HCT116 (cell line): ENCODE results near the gene NACC1.

Experiments used
- CEBPB ChIP-seq: IDR thresholded peaks from 2 replicates; pipeline ENCODE4 v1.6.1; 2012; ENCODE audit warnings: low read depth
- SP1 ChIP-seq: IDR thresholded peaks from 2 replicates; pipeline ENCODE4 v1.6.1; 2012; ENCODE audit warnings: low read depth
- ZFX ChIP-seq: fragments of 450-650 bp; IDR thresholded peaks from 2 replicates; pipeline ENCODE4 v1.6.1; 2017
- ZNF274 ChIP-seq: fragments of 200-500 bp; sonication (Bioruptor generic); IDR thresholded peaks from 2 replicates; pipeline ENCODE4 v1.6.1; 2014; ENCODE audit warnings: mild to moderate bottlenecking, low read depth, low read length, inconsistent platforms
- TF ChIP-seq, protein P1 (sequence below), 3 experiments: fragments of 200-600 bp in 1 of 3; sonication (generic) in 1 of 3; IDR thresholded peaks in 2 of 3; conservative IDR thresholded peaks in 1 of 3; 2 replicates each; pipeline ENCODE4 v1.5.1; 2012 to 2017; ENCODE audit warnings: low read depth in 2 of 3, low read length in 2 of 3, antibody characterized with exemption in 1 of 3, borderline replicate concordance in 1 of 3, control low read depth in 1 of 3, mild to moderate bottlenecking in 1 of 3, mixed read lengths in 1 of 3, mixed run types in 1 of 3, moderate library complexity in 1 of 3; ENCODE audit not compliant: insufficient read depth in 1 of 3

DNA sequence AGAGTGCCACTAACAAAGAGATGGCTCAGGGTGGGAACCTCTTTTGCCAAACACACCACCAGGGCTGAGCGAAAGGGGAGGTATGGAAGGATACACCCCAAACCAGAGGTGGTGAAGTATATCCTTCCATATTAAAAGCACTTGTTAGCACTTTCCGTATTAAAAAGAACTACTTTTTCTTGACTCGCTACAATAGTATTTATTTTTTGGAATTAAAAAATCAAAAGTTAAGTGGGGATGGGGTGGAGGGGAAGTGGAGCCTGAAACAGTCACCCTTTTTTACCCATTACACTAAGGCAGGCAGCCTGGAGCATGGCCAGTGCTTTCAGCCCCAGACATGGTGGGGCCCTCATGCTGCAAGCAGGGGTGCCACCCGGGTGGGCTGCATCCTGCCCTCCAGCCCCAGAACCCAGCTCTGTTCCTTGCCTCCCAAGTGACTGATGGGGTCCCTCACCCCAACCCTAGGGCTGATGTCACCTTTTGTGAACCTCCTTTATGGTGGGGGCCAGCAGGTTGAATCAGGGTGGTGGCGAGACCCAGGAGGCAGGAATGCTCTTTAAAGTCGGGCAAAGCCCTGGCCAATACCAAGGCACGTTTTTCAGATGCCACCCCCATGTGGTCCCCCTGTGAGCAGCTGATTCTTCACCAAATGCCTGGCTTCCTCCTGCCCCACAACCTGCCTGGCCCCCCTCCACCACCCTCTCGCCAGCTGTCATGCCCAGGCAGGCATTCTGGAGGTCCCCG lies 46.4 kb upstream of the NACC1 start:
- TF ChIP-seq, protein P1, sequence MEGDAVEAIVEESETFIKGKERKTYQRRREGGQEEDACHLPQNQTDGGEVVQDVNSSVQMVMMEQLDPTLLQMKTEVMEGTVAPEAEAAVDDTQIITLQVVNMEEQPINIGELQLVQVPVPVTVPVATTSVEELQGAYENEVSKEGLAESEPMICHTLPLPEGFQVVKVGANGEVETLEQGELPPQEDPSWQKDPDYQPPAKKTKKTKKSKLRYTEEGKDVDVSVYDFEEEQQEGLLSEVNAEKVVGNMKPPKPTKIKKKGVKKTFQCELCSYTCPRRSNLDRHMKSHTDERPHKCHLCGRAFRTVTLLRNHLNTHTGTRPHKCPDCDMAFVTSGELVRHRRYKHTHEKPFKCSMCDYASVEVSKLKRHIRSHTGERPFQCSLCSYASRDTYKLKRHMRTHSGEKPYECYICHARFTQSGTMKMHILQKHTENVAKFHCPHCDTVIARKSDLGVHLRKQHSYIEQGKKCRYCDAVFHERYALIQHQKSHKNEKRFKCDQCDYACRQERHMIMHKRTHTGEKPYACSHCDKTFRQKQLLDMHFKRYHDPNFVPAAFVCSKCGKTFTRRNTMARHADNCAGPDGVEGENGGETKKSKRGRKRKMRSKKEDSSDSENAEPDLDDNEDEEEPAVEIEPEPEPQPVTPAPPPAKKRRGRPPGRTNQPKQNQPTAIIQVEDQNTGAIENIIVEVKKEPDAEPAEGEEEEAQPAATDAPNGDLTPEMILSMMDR (IDR thresholded peaks at IDR 0.05 in 2 of 3, conservative IDR thresholded peaks at IDR 0.05 in 1 of 3; ENCODE audit: borderline replicate concordance in 1 of 3, insufficient read depth in 1 of 3, low read depth in 2 of 3, low read length in 2 of 3), result no peak
- TF ChIP-seq ZNF274 (no peak), CEBPB (no peak), SP1 (no peak), ZFX (no peak)
